Measurements from ENCODE around the gene CFAP221.

The CFAP221 gene

DNA sequence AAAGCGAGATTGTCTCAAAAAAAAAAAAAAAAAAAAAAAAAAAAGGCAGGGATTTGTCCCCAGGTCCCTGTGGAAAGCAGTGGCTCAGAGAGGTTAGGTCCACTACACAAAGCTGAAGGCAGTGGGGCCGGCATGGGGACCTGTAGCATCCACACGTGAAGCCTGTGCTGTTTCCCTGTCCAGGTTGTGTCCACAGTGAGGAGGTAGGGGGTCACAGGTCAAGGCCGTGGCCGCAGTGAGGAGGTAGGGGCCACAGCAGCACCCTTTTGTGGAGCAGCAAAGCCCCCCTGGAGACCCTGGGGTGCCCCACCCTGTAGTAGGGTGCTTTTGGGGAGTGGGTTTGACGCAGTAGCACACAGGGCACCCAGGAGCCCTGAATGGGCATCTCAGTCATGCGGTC, 148.7 kb downstream of the CFAP221 start:
- H2AFZ ChIP-seq (ENCODE audit: low read depth, low read length): no peak overlapping the region
- no peak overlapping the region for H3K23ac ChIP-seq (ENCODE audit: low read length in 2 of 2)
- H3K27me3 ChIP-seq (ENCODE audit: control insufficient read depth in 1 of 2, insufficient read depth in 1 of 2, low read length in 2 of 2): peaks cover 0 to 30% of the 10 kb centered on the region in 2 experiments
- H3K9me3 ChIP-seq (ENCODE audit: control insufficient read depth, low read length): no peaks in the 10 kb centered on the region
- no peak overlapping the region for H3K18ac ChIP-seq (ENCODE audit: low read depth in 1 of 2, low read length in 2 of 2)
- H3K9ac ChIP-seq (ENCODE audit: low read length): no peak overlapping the region
- H3K4me3 ChIP-seq (ENCODE audit: insufficient read depth in 1 of 2, low read depth in 1 of 2, low read length in 2 of 2): no peak overlapping the region
- no peak overlapping the region for H3K27ac ChIP-seq (ENCODE audit: low read length, poor library complexity, severe bottlenecking)
- 76% methylated on average over 7 of the region's 7 CpGs for WGBS
- H2BK15ac ChIP-seq (ENCODE audit: low read depth, poor library complexity, severe bottlenecking): no peak overlapping the region
- peaks cover 19% of the 10 kb centered on the region for H3K4me1 ChIP-seq (ENCODE audit: control insufficient read depth, insufficient read depth, low read depth, low read length)
- no peak overlapping the region for H2BK120ac ChIP-seq (ENCODE audit: low read depth, low read length)
- DNase-seq: no peak
- H2BK12ac ChIP-seq (ENCODE audit: low read length in 2 of 2): no peak overlapping the region
- no peak overlapping the region for H2BK5ac ChIP-seq (ENCODE audit: low read depth, low read length, poor library complexity, severe bottlenecking)
- no peak overlapping the region for H2AK5ac ChIP-seq (ENCODE audit: low read length, severe bottlenecking)
- no peak overlapping the region for H3K14ac ChIP-seq (ENCODE audit: low read length in 2 of 2)
- H3K4ac ChIP-seq (ENCODE audit: low read depth in 1 of 2, low read length in 2 of 2): no peak overlapping the region
- no peak overlapping the region for H4K91ac ChIP-seq (ENCODE audit: low read length)
- peaks cover 2 to 7% of the 10 kb centered on the region in 2 experiments for H3K36me3 ChIP-seq (ENCODE audit: control insufficient read depth in 1 of 2, insufficient read depth in 2 of 2, low read depth in 1 of 2, low read length in 2 of 2)
- H3K79me1 ChIP-seq (replicated peaks; ENCODE audit: low read length, poor library complexity, severe bottlenecking): no peaks in the 10 kb centered on the region
- H3K4me2 ChIP-seq (ENCODE audit: low read length, poor library complexity, severe bottlenecking): no peak overlapping the region
- H4K8ac ChIP-seq (ENCODE audit: low read length): no peak overlapping the region

DNA sequence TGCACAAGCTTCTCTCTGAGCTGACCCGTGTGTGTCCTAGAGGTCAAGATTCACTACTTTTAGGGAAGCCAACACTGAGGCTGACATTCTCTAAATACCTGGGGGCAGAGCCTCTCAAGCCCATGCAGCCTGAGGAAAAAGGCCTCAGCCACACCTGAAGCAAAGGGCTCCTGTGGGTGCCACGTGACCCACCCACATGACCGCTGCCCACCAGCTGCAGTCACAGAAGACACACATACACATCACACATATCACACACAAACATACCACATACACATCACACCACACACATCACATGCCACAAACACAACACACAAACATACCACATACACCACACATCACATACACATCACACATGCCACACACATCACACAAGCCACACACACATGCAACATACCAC, 149.3 kb downstream of the CFAP221 start:
- Histone ChIP-seq H2BK12ac (ENCODE audit: low read length in 2 of 2) (no peak overlapping the region), H3K4me1 (ENCODE audit: control insufficient read depth, insufficient read depth, low read depth, low read length) (peaks cover 19% of the 10 kb centered on the region), H3K9ac (ENCODE audit: low read length) (no peak overlapping the region), H3K36me3 (ENCODE audit: control insufficient read depth in 1 of 2, insufficient read depth in 2 of 2, low read depth in 1 of 2, low read length in 2 of 2) (peaks cover 2 to 7% of the 10 kb centered on the region in 2 experiments), H3K14ac (ENCODE audit: low read length in 2 of 2) (peak overlapping the region in 1 of 2 experiments; percentile 3), H2AFZ (ENCODE audit: low read depth, low read length) (no peak overlapping the region), H3K4me3 (ENCODE audit: insufficient read depth in 1 of 2, low read depth in 1 of 2, low read length in 2 of 2) (no peak overlapping the region), H3K27ac (ENCODE audit: low read length, poor library complexity, severe bottlenecking) (no peak overlapping the region), H2BK15ac (ENCODE audit: low read depth, poor library complexity, severe bottlenecking) (no peak overlapping the region), H3K79me1 (replicated peaks; ENCODE audit: low read length, poor library complexity, severe bottlenecking) (no peaks in the 10 kb centered on the region), H3K4me2 (ENCODE audit: low read length, poor library complexity, severe bottlenecking) (no peak overlapping the region), H2BK5ac (ENCODE audit: low read depth, low read length, poor library complexity, severe bottlenecking) (no peak overlapping the region), H4K91ac (ENCODE audit: low read length) (peak overlapping the region; percentile 14), H3K18ac (ENCODE audit: low read depth in 1 of 2, low read length in 2 of 2) (no peak overlapping the region), H4K8ac (ENCODE audit: low read length) (no peak overlapping the region), H3K9me3 (ENCODE audit: control insufficient read depth, low read length) (no peaks in the 10 kb centered on the region), H3K23ac (ENCODE audit: low read length in 2 of 2) (no peak overlapping the region), H2BK120ac (ENCODE audit: low read depth, low read length) (no peak overlapping the region), H3K4ac (ENCODE audit: low read depth in 1 of 2, low read length in 2 of 2) (no peak overlapping the region), H3K27me3 (ENCODE audit: control insufficient read depth in 1 of 2, insufficient read depth in 1 of 2, low read length in 2 of 2) (peaks cover 0 to 36% of the 10 kb centered on the region in 2 experiments), H2AK5ac (ENCODE audit: low read length, severe bottlenecking) (no peak overlapping the region)
- DNase-seq: no peak
- WGBS: 90% methylated on average over 3 of the region's 3 CpGs

DNA sequence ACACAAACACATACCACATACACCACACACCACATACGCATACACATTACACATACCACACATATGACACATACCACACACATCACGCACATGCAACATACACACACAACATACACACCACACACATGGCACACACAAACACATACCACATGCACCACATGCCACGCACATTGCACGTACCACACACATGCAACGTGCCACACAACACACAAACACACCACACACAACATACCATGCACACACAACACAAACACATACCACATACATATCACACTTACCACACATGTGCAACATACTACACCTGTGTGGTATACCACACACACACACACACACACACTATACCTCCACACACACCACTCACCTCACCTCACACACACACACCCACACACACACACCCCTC, 149.7 kb downstream of the CFAP221 start:
- Histone ChIP-seq H3K4ac (ENCODE audit: low read depth in 1 of 2, low read length in 2 of 2) (no peak overlapping the region), H3K4me2 (ENCODE audit: low read length, poor library complexity, severe bottlenecking) (no peak overlapping the region), H3K4me1 (ENCODE audit: control insufficient read depth, insufficient read depth, low read depth, low read length) (peaks cover 19% of the 10 kb centered on the region), H3K79me1 (replicated peaks; ENCODE audit: low read length, poor library complexity, severe bottlenecking) (no peaks in the 10 kb centered on the region), H3K9me3 (ENCODE audit: control insufficient read depth, low read length) (no peaks in the 10 kb centered on the region), H2AFZ (ENCODE audit: low read depth, low read length) (no peak overlapping the region), H4K91ac (ENCODE audit: low read length) (no peak overlapping the region), H3K27ac (ENCODE audit: low read length, poor library complexity, severe bottlenecking) (no peak overlapping the region), H3K14ac (ENCODE audit: low read length in 2 of 2) (peak overlapping the region in 1 of 2 experiments; percentile 3), H2BK15ac (ENCODE audit: low read depth, poor library complexity, severe bottlenecking) (no peak overlapping the region), H2BK5ac (ENCODE audit: low read depth, low read length, poor library complexity, severe bottlenecking) (no peak overlapping the region), H3K27me3 (ENCODE audit: control insufficient read depth in 1 of 2, insufficient read depth in 1 of 2, low read length in 2 of 2) (peaks cover 0 to 37% of the 10 kb centered on the region in 2 experiments), H2BK12ac (ENCODE audit: low read length in 2 of 2) (no peak overlapping the region), H2BK120ac (ENCODE audit: low read depth, low read length) (no peak overlapping the region), H2AK5ac (ENCODE audit: low read length, severe bottlenecking) (no peak overlapping the region), H3K4me3 (ENCODE audit: insufficient read depth in 1 of 2, low read depth in 1 of 2, low read length in 2 of 2) (no peak overlapping the region), H3K36me3 (ENCODE audit: control insufficient read depth in 1 of 2, insufficient read depth in 2 of 2, low read depth in 1 of 2, low read length in 2 of 2) (peaks cover 0 to 3% of the 10 kb centered on the region in 2 experiments), H3K23ac (ENCODE audit: low read length in 2 of 2) (no peak overlapping the region), H3K9ac (ENCODE audit: low read length) (no peak overlapping the region), H4K8ac (ENCODE audit: low read length) (no peak overlapping the region), H3K18ac (ENCODE audit: low read depth in 1 of 2, low read length in 2 of 2) (no peak overlapping the region)
- no peak for DNase-seq
- WGBS: 95% methylated on average over 5 of the region's 5 CpGs

DNA sequence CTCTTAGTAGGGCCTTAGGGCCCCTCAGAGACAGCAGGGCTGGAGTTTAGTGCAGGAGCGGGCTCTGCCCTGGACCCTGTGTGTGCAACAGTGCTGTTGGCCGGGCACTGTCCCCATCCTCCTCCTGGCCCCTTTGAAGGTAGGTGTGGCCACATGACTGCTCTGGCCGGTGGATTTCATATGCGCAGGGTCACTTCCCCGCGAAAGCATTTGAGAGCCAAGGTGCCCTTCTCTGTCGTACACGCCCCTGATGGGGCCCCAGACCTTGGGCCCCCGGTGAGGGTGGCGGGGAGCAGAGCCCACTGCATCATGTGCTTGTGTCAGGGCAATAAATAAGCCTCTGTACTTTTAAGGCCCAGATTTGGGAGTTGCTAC, 150.2 kb downstream of the CFAP221 start:
- Histone ChIP-seq H3K27me3 (ENCODE audit: control insufficient read depth in 1 of 2, insufficient read depth in 1 of 2, low read length in 2 of 2) (peaks cover 0 to 42% of the 10 kb centered on the region in 2 experiments), H3K27ac (ENCODE audit: low read length, poor library complexity, severe bottlenecking) (no peak overlapping the region), H2AFZ (ENCODE audit: low read depth, low read length) (no peak overlapping the region), H3K18ac (ENCODE audit: low read depth in 1 of 2, low read length in 2 of 2) (no peak overlapping the region), H3K4me1 (ENCODE audit: control insufficient read depth, insufficient read depth, low read depth, low read length) (peaks cover 19% of the 10 kb centered on the region), H2BK120ac (ENCODE audit: low read depth, low read length) (no peak overlapping the region), H3K4me3 (ENCODE audit: insufficient read depth in 1 of 2, low read depth in 1 of 2, low read length in 2 of 2) (no peak overlapping the region), H3K36me3 (ENCODE audit: control insufficient read depth in 1 of 2, insufficient read depth in 2 of 2, low read depth in 1 of 2, low read length in 2 of 2) (no peaks in the 10 kb centered on the region), H3K9me3 (ENCODE audit: control insufficient read depth, low read length) (no peaks in the 10 kb centered on the region), H2BK12ac (ENCODE audit: low read length in 2 of 2) (no peak overlapping the region), H4K91ac (ENCODE audit: low read length) (no peak overlapping the region), H3K14ac (ENCODE audit: low read length in 2 of 2) (no peak overlapping the region), H3K9ac (ENCODE audit: low read length) (no peak overlapping the region), H2AK5ac (ENCODE audit: low read length, severe bottlenecking) (no peak overlapping the region), H4K8ac (ENCODE audit: low read length) (no peak overlapping the region), H3K4me2 (ENCODE audit: low read length, poor library complexity, severe bottlenecking) (no peak overlapping the region), H3K79me1 (replicated peaks; ENCODE audit: low read length, poor library complexity, severe bottlenecking) (no peaks in the 10 kb centered on the region), H3K23ac (ENCODE audit: low read length in 2 of 2) (no peak overlapping the region), H2BK15ac (ENCODE audit: low read depth, poor library complexity, severe bottlenecking) (no peak overlapping the region), H3K4ac (ENCODE audit: low read depth in 1 of 2, low read length in 2 of 2) (no peak overlapping the region), H2BK5ac (ENCODE audit: low read depth, low read length, poor library complexity, severe bottlenecking) (no peak overlapping the region)
- DNase-seq: no peak
- 90% methylated on average over 10 of the region's 10 CpGs for WGBS
